GM21360 (cell line): ENCODE results near the gene SCNN1B.
"Not testable (repeated sequence)": the region's sequence is repeated elsewhere in the genome, so short reads cannot be mapped to it uniquely, and the experiment has no call there.

ENCODE experiments used
- ATAC-seq: cut with Tn5 transposase; IDR thresholded peaks from one replicate; pipeline ENCODE4 v1.9.1; 2021; ENCODE audit warnings: mild to moderate bottlenecking, moderate library complexity; ENCODE audit not compliant: unreplicated experiment

The SCNN1B gene

GRCh38 chr16:23378921-23379320 is 76.8 kb downstream of the SCNN1B start:
- ATAC-seq = no peak

- no peak for ATAC-seq
These were observed 77.6 kb downstream of the SCNN1B start for GRCh38 chr16:23379707-23380106.

GRCh38 chr16:23380501-23380951 is 78.4 kb downstream of the SCNN1B start:
- no peak for ATAC-seq

- not testable (repeated sequence) for ATAC-seq
These were observed 79.6 kb downstream of the SCNN1B start for GRCh38 chr16:23381702-23382101.

- ATAC-seq = no peak
These were observed 80.2 kb downstream of the SCNN1B start for GRCh38 chr16:23382279-23382678.

- no peak for ATAC-seq
These were observed 81.8 kb downstream of the SCNN1B start for GRCh38 chr16:23383881-23384280.

- ATAC-seq = no peak
These were observed 82.8 kb downstream of the SCNN1B start for GRCh38 chr16:23384878-23385277.

GRCh38 chr16:23385441-23385840 is 83.3 kb downstream of the SCNN1B start:
- no peak for ATAC-seq

- no peak for ATAC-seq
These were observed 85.6 kb downstream of the SCNN1B start for GRCh38 chr16:23387666-23388065.

GRCh38 chr16:23388786-23389185 is 86.7 kb downstream of the SCNN1B start:
- no peak for ATAC-seq

GRCh38 chr16:23389201-23389600 is 87.1 kb downstream of the SCNN1B start:
- ATAC-seq = no peak

- not testable (repeated sequence) for ATAC-seq
These were observed 87.8 kb downstream of the SCNN1B start for GRCh38 chr16:23389936-23390335.

GRCh38 chr16:23391381-23392222 is 89.5 kb downstream of the SCNN1B start:
- ATAC-seq = no peak

GRCh38 chr16:23392223-23392600 is 90.1 kb downstream of the SCNN1B start:
- ATAC-seq = no peak

GRCh38 chr16:23394141-23394831 is 92.2 kb downstream of the SCNN1B start:
- ATAC-seq = no peak

- ATAC-seq = no peak
These were observed 93.6 kb downstream of the SCNN1B start for GRCh38 chr16:23395732-23396131.

- no peak for ATAC-seq
These were observed 95.4 kb downstream of the SCNN1B start for GRCh38 chr16:23397464-23397863.

- ATAC-seq = no peak
These were observed 97.1 kb downstream of the SCNN1B start for GRCh38 chr16:23398987-23399805.

GRCh38 chr16:23400447-23400846 is 98.3 kb downstream of the SCNN1B start:
- not testable (repeated sequence) for ATAC-seq

GRCh38 chr16:23401139-23401538 is 99.0 kb downstream of the SCNN1B start:
- ATAC-seq = no peak

- no peak for ATAC-seq
These were observed 100.0 kb downstream of the SCNN1B start for GRCh38 chr16:23402100-23402499.
